ENCODE measurements around the gene TAPBPL.
"Not testable (repeated sequence)": the region's sequence is repeated elsewhere in the genome, so short reads cannot be mapped to it uniquely, and the experiment has no call there.

The TAPBPL gene

GRCh38 chr12:6451348-6452244 lies at the start of gene TAPBPL:
Gene TAPBPL, plus strand, starts transcription at chr12:6452042. Its CDS starts 207 bp downstream, at chr12:6452249.
- FAIRE-seq: no peak

- no peak for FAIRE-seq
Measured at GRCh38 chr12:6404390-6404789, 47.5 kb upstream of the TAPBPL start.

GRCh38 chr12:6405963-6406362 lies 45.9 kb upstream of the TAPBPL start:
- FAIRE-seq: no peak

GRCh38 chr12:6407236-6407954 lies 44.4 kb upstream of the TAPBPL start:
- no peak for FAIRE-seq

- no peak for FAIRE-seq
Measured at GRCh38 chr12:6416596-6416995, 35.2 kb upstream of the TAPBPL start.

GRCh38 chr12:6418796-6419195 lies 33.0 kb upstream of the TAPBPL start:
- FAIRE-seq: no peak

- no peak for FAIRE-seq
Measured at GRCh38 chr12:6420364-6420763, 31.5 kb upstream of the TAPBPL start.

GRCh38 chr12:6423267-6424007 lies 28.4 kb upstream of the TAPBPL start:
- FAIRE-seq: no peak

- FAIRE-seq: no peak
Measured at GRCh38 chr12:6424008-6424347, 27.9 kb upstream of the TAPBPL start.

- no peak for FAIRE-seq
Measured at GRCh38 chr12:6424866-6425265, 27.0 kb upstream of the TAPBPL start.

- no peak for FAIRE-seq
Measured at GRCh38 chr12:6425590-6426531, 26.0 kb upstream of the TAPBPL start.

- no peak for FAIRE-seq
Measured at GRCh38 chr12:6426882-6427671, 24.8 kb upstream of the TAPBPL start.

- FAIRE-seq: not testable (repeated sequence)
Measured at GRCh38 chr12:6427796-6428195, 24.0 kb upstream of the TAPBPL start.

GRCh38 chr12:6428326-6428725 lies 23.5 kb upstream of the TAPBPL start:
- no peak for FAIRE-seq

- FAIRE-seq: no peak
Measured at GRCh38 chr12:6430124-6430989, 21.5 kb upstream of the TAPBPL start.

GRCh38 chr12:6432991-6433390 lies 18.9 kb upstream of the TAPBPL start:
- no peak for FAIRE-seq

- FAIRE-seq: no peak
Measured at GRCh38 chr12:6434205-6435140, 17.4 kb upstream of the TAPBPL start.

GRCh38 chr12:6435961-6436715 lies 15.7 kb upstream of the TAPBPL start:
- FAIRE-seq: no peak

Measured in colon (tissue), 2 donors.